HG02970 (cell line): Measurements from ENCODE around the gene STIM1.

Source experiments
- ATAC-seq: cut with Tn5 transposase; IDR thresholded peaks from one replicate; pipeline ENCODE4 v1.9.1; 2021; ENCODE audit warnings: mild to moderate bottlenecking, moderate library complexity, moderate number of reproducible peaks; ENCODE audit not compliant: unreplicated experiment, low FRiP score

The STIM1 gene

DNA sequence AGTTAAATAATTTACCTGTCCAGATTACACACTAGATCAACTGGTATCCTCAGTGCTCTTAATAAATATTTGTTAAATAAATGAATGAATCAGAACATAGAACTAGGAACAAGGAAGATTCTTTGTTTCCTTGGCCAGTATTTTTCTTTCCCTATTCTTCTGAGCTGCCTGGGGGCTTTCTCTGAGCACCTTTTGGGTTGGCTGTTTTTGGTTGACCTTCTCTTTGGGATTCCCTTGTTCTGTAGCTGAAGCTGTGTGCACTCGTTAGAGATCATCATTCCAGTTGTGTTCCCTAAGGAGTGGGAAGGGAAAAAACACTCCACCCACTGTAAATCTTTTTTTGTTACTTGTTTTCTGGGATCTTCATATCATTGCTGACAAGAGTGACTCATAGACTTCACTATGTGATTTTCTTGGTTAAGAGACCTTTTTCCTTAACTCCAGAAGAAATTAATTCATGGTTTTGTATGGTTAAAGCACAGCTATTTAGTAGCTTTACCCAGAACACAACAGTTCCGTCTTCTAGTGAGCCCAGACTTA, 84.3 kb downstream of the STIM1 start:
- no peak for ATAC-seq

DNA sequence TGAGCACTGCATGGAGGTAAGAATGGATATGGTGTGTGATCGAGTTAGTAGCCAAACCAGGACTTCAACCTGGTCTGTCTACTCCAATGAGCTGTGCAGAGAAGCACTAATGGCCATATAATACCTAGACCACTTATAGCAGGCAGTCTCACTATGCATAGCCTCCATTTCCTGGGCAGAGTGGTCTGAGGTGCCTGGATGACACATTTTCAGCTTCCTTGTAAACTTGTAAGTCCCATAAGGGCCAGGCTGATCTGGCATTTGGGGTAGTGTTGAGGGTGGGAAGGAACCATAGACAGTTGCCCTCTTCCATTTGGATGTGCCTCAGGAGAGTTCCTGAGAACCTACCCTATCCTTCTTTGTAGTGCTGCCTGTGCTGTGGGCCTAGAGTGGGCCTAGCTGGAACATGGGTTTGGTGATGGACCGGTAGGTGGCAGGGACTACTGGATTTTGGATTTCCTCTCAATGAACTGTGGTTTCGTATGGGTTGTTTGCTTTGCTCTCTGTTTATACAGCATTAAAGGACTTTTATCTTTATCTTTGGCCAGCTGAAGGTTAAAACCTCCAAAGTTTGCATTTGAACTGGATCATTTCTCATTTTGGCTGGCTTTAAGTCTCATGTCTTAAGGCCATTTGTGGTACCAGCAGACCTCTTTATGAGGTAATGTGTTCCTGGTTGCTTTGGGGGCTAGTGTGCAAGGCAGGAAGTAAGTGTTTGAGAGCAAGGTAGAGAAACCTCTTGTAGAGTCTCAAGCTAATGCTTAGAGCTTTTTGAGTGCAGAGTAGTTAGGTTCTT, 86.9 kb downstream of the STIM1 start:
- no peak for ATAC-seq

DNA sequence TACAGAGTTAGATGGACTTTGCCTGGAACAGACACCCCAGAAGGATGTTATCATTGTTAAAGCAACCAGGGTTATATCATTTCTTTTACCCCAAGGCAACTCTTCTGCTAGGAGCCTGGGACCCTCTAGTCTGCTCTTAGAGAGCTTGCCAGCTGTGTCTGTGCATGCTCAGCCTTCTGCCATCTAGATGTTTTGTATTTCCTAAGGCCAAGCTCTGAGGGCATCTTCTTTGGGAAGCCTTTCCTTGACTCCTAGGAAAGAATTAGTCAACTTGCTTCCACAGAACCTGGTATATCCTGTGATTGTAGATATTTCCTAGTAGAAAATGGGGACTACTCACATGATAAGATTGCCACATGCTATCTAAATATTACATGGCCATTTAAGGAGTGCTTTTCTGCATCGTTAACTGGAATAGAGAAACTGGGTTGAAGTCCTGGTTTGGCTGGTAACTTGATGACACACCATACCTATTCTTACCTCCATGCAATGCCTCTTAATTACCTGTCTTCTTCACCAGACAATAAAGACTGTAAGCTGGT, 87.6 kb downstream of the STIM1 start:
- no peak for ATAC-seq

DNA sequence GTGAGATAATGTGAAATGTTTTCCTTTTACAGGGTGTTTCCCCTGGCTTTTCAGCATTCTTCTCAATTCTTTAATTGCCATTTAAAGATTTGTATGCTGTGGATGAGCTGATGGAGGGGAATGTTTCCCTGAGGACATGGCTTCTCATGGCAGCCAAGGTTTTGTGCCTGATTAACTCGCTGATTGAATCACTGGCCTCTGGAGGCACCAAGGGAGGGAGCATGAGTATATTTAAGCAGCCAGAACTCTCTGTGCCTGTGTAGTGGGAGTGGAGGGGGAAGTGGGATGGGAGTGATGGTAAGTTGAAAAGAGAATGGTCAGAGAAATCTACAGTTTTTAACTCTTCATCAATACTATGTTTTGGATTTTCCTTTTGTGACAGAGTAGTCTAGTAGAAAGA, 88.7 kb downstream of the STIM1 start:
- ATAC-seq, result no peak

DNA sequence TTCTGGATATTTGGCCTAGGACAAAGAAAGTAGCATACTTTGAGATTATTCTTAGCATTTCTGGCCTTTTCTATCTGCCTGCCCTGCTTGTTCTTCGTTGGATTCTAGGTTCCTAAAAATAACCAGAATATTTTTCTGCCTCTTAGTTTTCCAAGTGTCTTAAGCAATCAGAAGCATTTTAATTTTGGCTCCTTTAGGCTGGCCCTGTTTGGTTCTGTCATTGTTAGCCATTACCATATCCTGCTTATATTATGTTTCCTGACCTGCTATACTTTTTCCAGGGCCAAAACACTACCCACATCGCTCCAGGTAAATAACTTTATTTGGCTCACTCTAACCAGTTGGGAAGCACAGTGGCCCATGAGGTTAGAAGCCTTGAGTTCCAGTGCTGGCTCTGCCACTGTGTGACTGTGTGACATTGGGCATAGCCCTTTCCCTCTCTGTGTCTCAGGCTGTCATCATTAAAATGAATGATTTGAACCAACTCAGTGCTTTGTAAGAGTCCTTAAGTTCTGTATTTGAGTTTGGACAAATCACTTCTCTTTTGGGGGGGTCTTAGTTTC, 91.1 kb downstream of the STIM1 start:
- ATAC-seq, result no peak

DNA sequence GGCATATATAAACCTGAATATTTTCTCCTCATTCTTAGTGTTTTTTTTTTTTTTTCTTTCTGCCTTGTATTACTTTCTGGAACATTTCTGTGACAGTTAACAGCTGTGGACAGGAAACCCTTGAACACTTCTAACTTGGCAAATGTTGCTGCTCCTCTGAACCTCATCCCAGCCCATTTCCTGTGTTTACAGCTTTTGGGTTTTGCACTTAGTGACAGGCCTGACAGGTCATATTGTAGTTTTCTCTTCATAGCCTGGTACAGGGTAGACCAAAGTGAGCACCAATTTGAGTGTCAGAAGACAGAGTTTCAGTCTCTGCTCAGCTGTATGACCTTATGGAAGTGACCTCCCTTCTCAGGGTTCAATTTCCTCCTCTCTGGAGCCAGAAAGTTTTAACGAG, 91.6 kb downstream of the STIM1 start:
- no peak for ATAC-seq

DNA sequence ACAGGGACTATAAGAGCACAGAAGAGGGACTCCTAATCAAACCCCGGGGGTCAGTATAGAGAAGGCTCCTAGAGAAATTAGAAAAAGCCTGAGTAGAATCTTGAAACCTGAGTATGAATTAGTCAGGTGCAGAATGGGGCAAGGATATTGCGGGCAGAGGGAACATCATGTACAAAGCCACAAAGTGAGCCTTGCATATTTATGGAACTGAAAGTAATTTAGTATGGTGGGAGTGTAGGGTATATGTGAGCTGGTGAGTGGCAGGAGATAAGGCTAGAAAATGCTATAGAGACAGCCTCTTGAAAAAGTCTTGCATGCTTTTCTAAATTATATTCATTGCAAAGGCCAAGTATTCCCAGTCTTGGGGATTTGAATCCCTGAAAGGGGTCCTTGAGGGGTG, 93.7 kb downstream of the STIM1 start:
- no peak for ATAC-seq

DNA sequence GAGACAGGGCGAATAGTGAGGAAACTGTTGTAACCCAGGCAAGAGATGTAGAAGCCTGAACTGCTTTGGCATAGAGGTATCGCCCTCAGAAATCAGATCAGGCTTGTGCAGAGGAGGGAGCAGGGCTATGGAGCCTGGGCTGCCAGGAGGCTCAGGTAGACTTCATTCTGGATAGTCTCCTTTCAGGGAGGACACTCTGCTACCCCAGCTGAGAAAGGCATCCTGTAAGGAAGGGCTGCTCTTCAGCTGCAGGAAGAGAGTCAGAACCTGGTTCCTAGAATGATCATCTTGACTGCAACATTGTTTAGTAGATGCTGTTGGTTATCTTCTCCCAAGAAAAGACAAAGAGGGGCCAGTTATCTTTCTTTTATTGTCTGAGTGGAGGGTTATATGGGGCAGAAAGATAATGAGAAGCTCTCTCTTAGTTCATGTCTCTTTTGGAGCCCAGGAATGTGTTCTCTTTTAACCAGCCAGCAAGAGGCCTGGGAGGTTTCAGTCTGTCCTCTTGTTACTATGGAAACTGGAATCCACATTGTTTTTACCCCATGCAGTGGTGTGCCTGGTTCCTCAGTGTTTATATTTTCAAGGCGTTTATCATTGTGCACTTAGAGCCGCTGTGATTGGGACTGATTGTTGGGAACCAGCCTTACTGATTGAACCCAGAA, 95.7 kb downstream of the STIM1 start:
- ATAC-seq, result no peak

DNA sequence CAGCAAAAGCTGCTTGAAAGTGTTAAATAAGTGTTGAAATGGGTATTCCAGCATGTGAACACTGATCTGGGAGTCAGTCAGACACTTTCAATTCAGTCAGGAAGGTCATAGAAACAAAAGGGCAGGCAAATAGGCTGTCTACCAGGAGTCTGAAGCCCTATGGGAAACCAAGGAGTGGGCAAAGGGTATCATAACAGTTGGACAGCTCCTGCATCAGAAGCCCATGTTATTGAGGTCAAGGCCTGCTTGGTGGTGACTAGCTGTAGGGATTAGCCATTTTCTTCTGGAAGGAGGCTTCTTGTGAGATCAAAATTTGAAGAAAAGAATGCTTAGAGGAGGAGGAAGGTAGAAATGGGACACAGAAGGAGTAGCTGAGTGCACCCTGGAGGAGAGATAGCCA, 97.3 kb downstream of the STIM1 start:
- ATAC-seq, result no peak

DNA sequence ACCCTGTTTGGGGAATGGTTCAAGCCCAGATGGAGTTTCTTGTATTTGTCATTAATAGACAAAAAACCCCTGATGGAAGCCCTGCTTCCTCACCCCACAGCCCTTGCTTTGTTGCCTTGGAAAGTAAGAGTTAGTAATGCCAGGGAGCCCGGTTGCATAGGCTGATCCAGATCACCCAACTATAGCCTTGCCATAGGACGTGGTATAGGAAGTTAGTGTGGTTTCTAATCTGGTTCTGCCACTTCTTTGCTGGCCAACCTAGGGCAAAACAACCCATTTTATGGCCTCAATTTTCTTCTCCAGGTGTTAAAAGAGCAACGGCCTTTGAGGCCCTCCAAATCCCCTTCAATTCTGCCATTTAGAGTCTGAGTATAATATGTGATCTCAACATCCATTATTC, 97.9 kb downstream of the STIM1 start:
- no peak for ATAC-seq

DNA sequence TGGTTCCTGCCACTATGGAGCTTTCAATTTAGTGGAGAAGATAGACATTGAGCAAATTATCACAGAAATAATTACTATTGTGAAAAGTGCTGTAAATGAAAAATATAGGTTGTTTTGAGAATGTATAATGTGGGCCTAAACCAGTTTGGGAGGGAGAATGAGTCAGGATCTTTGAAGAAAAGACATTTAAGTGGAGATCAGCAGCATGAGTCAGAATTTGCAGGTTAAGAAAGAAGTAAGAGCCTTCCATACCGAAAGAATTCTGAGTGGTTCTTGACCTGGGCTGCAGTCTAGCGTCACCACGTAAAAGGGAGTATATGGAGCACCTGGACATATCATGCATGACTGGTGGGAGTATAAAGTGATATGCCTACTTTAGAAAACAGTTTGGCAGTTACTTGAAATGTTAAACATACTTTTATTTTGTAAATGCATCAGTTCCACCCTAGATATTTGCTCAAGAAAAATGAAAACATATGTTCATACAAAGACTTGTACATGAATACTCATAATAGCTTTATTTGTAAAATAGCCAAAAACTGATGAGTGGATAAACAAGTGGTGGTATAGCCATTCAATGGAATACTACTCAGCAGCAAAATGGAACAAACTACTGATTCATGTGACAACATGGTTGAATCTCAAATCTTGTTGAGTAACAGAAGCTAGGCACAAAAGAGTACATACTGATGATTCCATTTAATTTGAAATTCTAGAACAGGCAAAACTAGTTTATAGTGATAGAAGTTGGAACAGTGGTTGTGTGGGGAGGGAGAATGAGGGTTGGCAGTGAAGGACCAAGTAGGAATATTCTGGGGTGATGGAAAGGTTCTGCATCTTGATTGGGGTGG, 99.2 kb downstream of the STIM1 start:
- ATAC-seq, result no peak

DNA sequence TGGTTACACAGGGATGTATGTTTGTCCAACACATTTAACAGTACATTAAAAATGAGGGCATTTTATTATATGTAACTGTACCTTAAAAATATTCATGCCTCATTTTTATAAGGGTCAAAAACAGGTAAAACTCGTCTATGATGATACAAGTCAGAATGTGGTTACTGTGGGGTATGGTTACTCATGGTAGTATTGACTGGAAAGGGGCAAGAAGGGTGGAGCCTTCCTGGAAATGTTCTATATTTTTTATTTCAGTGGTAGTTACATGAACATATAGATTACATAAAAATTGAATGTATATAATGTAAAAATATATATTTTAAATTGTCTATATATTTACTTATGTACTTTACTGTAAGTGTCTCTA, 99.8 kb downstream of the STIM1 start:
- no peak for ATAC-seq

DNA sequence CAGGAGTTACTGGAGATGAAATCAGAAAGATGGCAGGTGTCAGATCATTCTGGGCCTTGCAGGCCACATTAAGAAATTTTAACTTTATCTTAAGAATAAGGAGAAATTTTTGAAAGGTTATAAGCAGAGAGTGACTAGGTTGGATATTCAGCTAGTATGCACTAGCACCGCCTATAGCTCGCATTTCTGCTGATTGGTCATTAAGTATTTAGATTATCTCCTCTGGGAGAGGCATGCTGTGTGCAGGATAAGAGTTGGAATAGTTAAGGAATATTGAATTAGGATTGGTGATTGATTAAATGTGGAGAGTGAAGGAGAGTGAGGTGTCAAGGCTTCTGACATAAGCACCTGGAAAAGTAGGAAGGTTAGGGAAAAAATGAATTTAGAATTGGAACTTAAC, 100.6 kb downstream of the STIM1 start:
- no peak for ATAC-seq

DNA sequence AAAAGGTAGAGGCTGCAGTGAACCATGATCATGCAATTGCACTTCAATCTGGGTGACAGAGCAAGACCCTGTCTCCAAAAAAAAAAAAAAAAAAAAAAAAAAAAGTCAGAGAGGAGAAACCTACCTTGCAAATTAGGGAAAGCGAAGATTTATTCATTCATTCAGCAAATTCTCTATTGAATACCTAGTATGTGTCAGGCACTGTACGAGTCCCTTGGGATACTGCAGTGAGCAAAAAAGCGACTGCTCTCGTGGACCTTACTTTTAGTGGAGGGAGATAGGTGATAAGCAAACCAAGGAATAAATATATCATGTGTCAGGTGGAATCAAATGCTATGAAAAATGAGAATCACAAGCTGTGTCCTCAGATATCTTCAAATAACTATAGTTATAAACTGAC, 101.3 kb downstream of the STIM1 start:
- ATAC-seq, result no peak

DNA sequence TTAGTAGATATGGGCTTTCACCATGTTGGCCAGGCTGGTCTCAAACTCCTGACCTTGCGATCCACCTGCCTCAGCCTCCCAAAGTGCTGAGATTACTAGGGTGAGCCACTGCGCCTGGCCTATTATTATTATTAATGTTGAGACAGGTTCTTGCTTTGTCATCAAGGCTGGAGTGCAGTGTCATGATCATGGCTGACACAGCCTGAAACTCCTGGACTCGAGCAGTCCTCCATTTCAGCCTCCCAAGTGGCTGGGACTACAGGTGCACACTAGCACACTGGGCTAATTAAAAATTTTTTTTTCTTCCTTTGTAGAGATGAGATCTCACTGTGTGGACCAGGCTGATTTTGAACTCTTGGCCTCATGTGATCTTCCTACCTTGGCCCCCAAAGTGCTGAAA, 102.0 kb downstream of the STIM1 start:
- no peak for ATAC-seq

DNA sequence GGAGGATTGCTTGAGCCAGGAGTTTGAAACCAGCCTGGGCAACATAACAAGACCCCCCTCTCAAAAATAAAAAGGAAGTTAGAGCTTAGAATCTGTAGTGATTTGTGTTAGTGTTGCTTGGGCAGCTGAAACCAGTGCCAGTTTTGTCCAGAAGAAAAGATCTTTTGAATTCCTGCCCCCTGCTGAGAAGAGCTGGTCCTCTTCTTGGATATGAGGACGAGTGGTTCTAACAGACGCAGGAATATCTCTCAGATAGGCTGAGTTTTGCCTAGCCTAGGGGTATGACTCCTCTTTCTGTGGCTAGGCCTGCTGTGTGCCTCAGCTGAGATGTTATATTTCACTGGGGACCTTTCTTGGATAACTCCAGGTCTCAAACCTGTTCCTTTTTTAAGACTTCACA, 102.8 kb downstream of the STIM1 start:
- no peak for ATAC-seq

DNA sequence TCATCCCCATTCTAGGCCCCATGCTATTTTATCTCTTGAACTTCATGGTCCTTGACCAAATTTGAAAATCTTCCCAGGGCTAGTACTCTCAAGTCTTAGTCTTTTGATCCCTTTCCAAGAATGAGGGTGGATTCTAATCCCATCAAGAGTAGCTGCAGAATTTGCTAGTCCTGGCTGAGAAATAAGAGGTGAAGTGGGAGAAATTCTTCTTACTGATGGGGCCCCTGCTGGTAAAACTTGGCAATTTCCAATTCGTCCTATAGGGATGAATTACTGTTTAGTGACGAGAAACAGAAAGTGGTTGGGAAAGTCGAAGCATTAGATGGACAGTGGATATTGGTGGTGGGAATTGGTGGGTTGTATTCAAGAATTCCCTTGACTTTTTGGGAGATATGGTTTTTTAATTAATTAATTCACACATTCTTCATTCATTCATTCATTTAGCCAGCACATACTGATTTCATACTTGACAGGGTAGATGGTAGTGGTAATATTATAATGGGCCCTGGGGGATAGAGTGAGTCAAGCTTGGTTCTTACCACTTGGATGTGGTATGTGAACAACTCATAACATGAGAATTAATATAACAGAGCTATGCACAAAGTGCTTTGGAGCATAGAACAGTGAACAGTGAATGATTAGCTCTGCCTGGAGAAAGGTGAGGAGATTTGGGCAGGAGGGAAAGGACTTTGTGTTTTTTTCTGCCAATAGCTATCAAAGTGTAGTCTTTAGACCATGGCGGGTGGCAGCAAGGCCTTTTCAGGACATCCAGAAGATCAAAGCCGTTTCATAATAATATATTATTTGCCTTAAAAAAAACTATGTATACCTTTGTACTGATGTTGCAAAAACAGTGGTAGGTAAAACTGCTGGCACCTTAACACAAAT, 103.8 kb downstream of the STIM1 start:
- no peak for ATAC-seq

DNA sequence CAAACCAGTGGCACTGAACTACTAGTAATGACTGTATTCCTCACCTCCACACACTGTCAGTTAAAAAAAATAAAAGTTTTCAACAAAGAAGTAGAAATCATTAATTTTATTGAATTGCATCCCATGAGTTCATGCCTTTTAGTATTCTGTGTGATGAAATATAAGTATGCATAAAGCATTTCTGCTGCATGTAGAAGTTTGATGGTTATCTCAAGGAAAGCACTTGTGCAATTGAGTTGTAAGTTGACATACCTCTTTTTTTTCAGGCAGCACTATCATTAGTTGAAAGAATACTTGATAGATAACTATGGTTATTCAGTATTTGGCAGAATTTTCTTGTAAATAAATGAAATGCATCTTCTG, 104.4 kb downstream of the STIM1 start:
- no peak for ATAC-seq

DNA sequence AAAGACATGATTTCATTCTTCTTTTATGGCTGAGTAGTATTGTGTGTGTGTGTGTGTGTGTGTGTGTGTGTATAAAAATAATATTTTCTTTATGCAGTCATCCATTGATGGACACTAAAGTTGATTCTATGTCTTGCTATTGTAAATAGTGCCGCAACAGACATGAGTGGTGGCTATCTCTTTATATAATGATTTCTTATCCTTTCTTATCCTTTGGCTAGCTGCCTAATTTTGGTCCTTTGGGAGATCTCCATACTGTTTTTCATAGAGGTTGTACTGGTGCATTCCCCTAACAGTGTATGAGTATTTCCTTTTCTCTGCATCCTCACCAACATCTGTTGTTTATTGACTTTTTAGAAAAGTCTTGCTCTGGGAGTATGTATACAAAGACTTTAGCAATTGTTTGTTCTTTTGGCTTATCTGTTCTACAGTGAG, 107.0 kb downstream of the STIM1 start:
- no peak for ATAC-seq

DNA sequence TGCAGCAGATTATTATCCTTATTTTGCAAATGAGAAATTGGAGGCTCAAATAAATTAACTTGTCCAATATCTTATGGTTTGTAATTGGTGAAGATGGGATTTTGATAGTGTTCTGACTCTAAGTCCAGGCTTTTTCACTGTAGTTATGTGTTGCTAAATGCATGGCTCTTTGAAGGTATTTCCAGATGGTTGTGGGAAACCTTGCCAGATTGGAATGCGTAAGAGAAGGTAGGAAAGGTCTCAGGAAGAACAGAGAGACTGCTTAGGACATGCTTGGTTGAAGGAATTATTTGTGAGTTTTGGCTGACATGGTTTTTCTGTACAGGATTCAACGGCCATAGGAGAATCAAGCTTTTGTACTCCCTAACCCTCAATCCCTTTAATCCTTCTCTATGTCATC, 108.6 kb downstream of the STIM1 start:
- no peak for ATAC-seq
